PC-9 (cell line): ENCODE measurements around the gene SUPT3H. TPM values are rescaled to one million over a fixed set of nuclear protein-coding genes. Genes with fewer than 3 reads are reported as not detected.

ENCODE experiments used
- BruUV-seq: library from RNA; stranded (reverse); fragments of 400-500 nt; replicated peaks from 2 replicates; lab custom pipeline; 2021; lab: Mats Ljungman, UMichigan
- CTCF ChIA-PET: fragments of 300-600 bp; sonication (Branson Sonifier 250); formaldehyde crosslinking; loops from one replicate; lab custom pipeline; 2022; ENCODE audit warnings: antibody characterized with exemption; lab: Charles Lee
- POLR2A ChIA-PET: fragments of 300-600 bp; sonication (Branson Sonifier 250); formaldehyde crosslinking; loops from one replicate; lab custom pipeline; 2022; ENCODE audit warnings: antibody characterized with exemption; ENCODE audit not compliant: unreplicated experiment; lab: Charles Lee
- DNase-seq, 2 experiments: peaks; one replicate each; pipeline versions ENCODE4 v3.0.0 to v3.0.0-alpha.2; 2015 to 2022; ENCODE audit warnings: mixed read lengths in 1 of 2
- H2AFZ ChIP-seq: fragments of 200-600 bp; sonication (generic); 2 replicates; pipeline ENCODE4 v1.8.1; 2017; ENCODE audit warnings: antibody characterized with exemption
- H3F3A ChIP-seq: fragments of 200-600 bp; sonication (generic); 2 replicates; pipeline ENCODE4 v1.8.1; 2017; ENCODE audit warnings: antibody characterized with exemption, mild to moderate bottlenecking, low read depth; ENCODE audit not compliant: insufficient read depth
- H3K27ac ChIP-seq: fragments of 200-600 bp; sonication (generic); 2 replicates; pipeline ENCODE4 v1.6.1; 2016; ENCODE audit warnings: mixed run types
- H3K27me3 ChIP-seq: fragments of 200-600 bp; sonication (generic); 2 replicates; pipeline ENCODE4 v1.6.1; 2016; ENCODE audit warnings: low read depth, mixed run types; ENCODE audit not compliant: insufficient read depth
- H3K36me3 ChIP-seq: fragments of 200-600 bp; sonication (generic); 2 replicates; pipeline ENCODE4 v1.6.1; 2016; ENCODE audit warnings: low read depth, mixed run types
- H3K4me1 ChIP-seq: fragments of 200-600 bp; sonication (generic); replicated peaks from 2 replicates; pipeline ENCODE4 v1.6.1; 2016; ENCODE audit warnings: mixed run types; ENCODE audit not compliant: insufficient read depth
- H3K4me2 ChIP-seq: fragments of 200-600 bp; sonication (generic); 2 replicates; pipeline ENCODE4 v1.6.1; 2017; ENCODE audit warnings: mixed run types
- H3K4me3 ChIP-seq: fragments of 200-600 bp; sonication (generic); 2 replicates; pipeline ENCODE4 v1.6.1; 2016; ENCODE audit warnings: mixed run types
- H3K79me2 ChIP-seq: fragments of 200-600 bp; sonication (generic); 2 replicates; pipeline ENCODE4 v1.6.1; 2017; ENCODE audit warnings: low read depth, mixed run types
- H3K9me2 ChIP-seq: fragments of 200-600 bp; sonication (generic); 2 replicates; pipeline ENCODE4 v1.8.1; 2017; ENCODE audit warnings: mild to moderate bottlenecking; ENCODE audit not compliant: insufficient read depth
- H3K9me3 ChIP-seq: fragments of 200-600 bp; sonication (generic); 2 replicates; pipeline ENCODE4 v1.8.1; 2016; ENCODE audit warnings: low read depth; ENCODE audit not compliant: insufficient read depth
- H4K20me1 ChIP-seq: fragments of 200-600 bp; sonication (generic); 2 replicates; pipeline ENCODE4 v1.8.1; 2017; ENCODE audit not compliant: insufficient read depth
- EZH2 ChIP-seq: fragments of 200-600 bp; sonication (generic); IDR thresholded peaks from 2 replicates; pipeline ENCODE4 v1.8.0; 2017; ENCODE audit warnings: antibody characterized with exemption, low read depth
- intact Hi-C: fragments of 100-400 bp; cut with micrococcal nuclease; formaldehyde crosslinking; loops from one replicate; pipeline ENCODE4 v1.10.0; 2022; ENCODE audit not compliant: unreplicated experiment
- total RNA-seq: library from RNA; stranded (reverse); gene quantifications from 2 replicates; pipeline ENCODE4 v1.2.3, GENCODE V29; 2021
- TF ChIP-seq, protein P1 (sequence below): fragments of 200-600 bp; sonication (generic); conservative IDR thresholded peaks from 2 replicates; pipeline ENCODE4 v1.6.1; 2017; ENCODE audit warnings: mixed run types, antibody characterized with exemption, mild to moderate bottlenecking, moderate library complexity

Gene SUPT3H
- total RNA-seq, 1 experiment from 2014 or later: 9.2 TPM

DNA sequence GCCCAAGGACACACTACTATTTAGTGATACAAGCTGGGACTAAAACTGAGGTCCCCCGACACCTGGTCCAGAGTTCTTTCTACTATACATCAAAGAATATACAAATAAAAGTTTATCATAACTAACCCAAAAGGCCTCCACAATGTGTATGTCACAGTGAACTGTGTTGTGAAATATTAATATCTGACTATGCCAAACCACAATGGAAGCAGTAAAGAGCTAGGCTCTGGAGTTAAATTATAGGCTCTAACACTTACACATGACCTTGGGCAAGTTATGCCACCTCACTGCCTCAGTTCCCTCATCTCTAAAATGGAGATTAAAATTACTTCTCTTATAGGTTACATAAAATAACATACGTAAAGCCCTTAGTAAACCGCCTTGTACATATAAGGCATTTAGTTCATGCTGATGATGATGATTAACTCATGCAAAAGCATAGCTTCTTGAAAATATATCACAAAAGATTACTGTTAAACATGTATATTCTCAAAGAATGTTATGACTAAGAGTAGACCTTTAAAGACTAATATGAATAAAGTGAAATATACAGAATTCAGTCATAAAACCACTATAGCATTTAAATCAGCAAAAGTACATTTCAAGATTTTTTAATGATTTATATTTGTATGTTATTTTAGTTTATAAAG is 5.7 kb downstream of the SUPT3H start:
- no peaks in the 10 kb centered on the region for H3F3A ChIP-seq
- intact Hi-C loops: no loop called here
- H3K79me2 ChIP-seq: peaks cover 18% of the 10 kb centered on the region
- no peak overlapping the region for H2AFZ ChIP-seq
- H3K27me3 ChIP-seq: no peaks in the 10 kb centered on the region
- H3K4me3 ChIP-seq: no peak overlapping the region
- no TSS peak for BruUV-seq
- no peaks in the 10 kb centered on the region for H4K20me1 ChIP-seq
- H3K4me1 ChIP-seq: no peaks in the 10 kb centered on the region; the same call in 1 of the 2 replicates
- H3K9me3 ChIP-seq: no peaks in the 10 kb centered on the region
- CTCF ChIA-PET: no interaction called here
- TF ChIP-seq, protein P1, sequence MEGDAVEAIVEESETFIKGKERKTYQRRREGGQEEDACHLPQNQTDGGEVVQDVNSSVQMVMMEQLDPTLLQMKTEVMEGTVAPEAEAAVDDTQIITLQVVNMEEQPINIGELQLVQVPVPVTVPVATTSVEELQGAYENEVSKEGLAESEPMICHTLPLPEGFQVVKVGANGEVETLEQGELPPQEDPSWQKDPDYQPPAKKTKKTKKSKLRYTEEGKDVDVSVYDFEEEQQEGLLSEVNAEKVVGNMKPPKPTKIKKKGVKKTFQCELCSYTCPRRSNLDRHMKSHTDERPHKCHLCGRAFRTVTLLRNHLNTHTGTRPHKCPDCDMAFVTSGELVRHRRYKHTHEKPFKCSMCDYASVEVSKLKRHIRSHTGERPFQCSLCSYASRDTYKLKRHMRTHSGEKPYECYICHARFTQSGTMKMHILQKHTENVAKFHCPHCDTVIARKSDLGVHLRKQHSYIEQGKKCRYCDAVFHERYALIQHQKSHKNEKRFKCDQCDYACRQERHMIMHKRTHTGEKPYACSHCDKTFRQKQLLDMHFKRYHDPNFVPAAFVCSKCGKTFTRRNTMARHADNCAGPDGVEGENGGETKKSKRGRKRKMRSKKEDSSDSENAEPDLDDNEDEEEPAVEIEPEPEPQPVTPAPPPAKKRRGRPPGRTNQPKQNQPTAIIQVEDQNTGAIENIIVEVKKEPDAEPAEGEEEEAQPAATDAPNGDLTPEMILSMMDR: no peak
- POLR2A ChIA-PET: no interaction called here
- no peaks in the 10 kb centered on the region for H3K36me3 ChIP-seq
- no peak overlapping the region for H3K4me2 ChIP-seq
- no peaks in the 10 kb centered on the region for H3K9me2 ChIP-seq
- DNase-seq: no peak
- H3K27ac ChIP-seq: no peak overlapping the region

DNA sequence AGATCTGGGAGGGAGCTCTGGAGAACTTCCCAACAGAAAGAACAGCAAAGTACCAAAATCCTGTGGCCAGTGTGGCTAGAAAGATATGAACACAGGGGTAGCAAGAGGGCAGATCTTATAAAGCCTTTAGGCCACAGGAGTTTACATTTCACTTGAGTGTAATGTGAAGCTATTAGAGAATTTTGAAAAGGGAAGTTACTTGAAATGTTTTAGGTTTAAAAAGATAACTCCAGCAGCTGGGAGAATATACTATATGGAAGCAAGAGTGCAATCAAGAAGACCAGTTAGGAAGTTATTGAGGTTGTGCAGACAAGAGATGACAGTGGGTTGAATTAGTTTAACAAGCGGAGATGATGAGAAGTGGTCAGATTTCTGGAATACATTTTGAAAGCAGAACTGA is 7.9 kb downstream of the SUPT3H start:
- H3K27me3 ChIP-seq: no peaks in the 10 kb centered on the region
- H4K20me1 ChIP-seq: no peaks in the 10 kb centered on the region
- H3K27ac ChIP-seq: no peak overlapping the region
- no peaks in the 10 kb centered on the region for H3K9me2 ChIP-seq
- intact Hi-C loops: no loop called here
- ChIA-PET POLR2A (no interaction called here), CTCF (no interaction called here)
- H3K36me3 ChIP-seq: no peaks in the 10 kb centered on the region
- no peaks in the 10 kb centered on the region for H3K79me2 ChIP-seq
- H3K4me2 ChIP-seq: no peak overlapping the region
- DNase-seq: no peak
- H2AFZ ChIP-seq: no peak overlapping the region
- TF ChIP-seq, protein P1: no peak
- no peak for TF ChIP-seq EZH2
- no peak overlapping the region for H3K4me3 ChIP-seq
- no TSS peak for BruUV-seq
- H3K4me1 ChIP-seq: no peaks in the 10 kb centered on the region
- H3F3A ChIP-seq: no peaks in the 10 kb centered on the region
- H3K9me3 ChIP-seq: no peaks in the 10 kb centered on the region

DNA sequence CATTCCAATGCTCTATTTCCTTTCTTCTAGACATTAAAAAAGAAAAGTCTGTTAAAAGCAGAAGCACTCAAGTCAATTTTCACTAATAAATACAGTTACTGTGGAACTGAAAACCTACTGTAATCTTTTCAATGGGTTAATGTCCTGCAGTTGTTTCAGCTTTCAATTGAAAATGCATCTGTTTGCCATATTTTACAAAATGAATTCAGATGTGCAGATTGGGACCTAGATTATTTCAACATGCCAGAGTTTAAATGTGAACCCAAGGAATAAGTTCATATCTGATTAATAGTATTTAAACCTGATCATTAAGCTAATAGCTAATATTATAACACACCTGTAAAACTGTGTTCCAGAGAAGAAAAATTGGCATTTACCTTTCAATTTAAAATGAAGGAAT is 9.7 kb downstream of the SUPT3H start:
- TF ChIP-seq, protein P1: no peak
- TF ChIP-seq EZH2: no peak
- intact Hi-C loops: no loop called here
- H4K20me1 ChIP-seq: no peaks in the 10 kb centered on the region
- H3K4me3 ChIP-seq: no peak overlapping the region
- ChIA-PET CTCF (no interaction called here), POLR2A (no interaction called here)
- no TSS peak for BruUV-seq
- H3K36me3 ChIP-seq: 0 out of 2 replicates have a peak, but pooled peaks cover 5% of the 10 kb centered on the region
- H2AFZ ChIP-seq: no peak overlapping the region
- no peak for DNase-seq
- no peaks in the 10 kb centered on the region for H3K9me2 ChIP-seq
- no peaks in the 10 kb centered on the region for H3K79me2 ChIP-seq
- H3F3A ChIP-seq: no peaks in the 10 kb centered on the region
- H3K9me3 ChIP-seq: no peaks in the 10 kb centered on the region
- H3K27me3 ChIP-seq: no peaks in the 10 kb centered on the region
- H3K4me1 ChIP-seq: no peaks in the 10 kb centered on the region
- H3K27ac ChIP-seq: no peak overlapping the region
- H3K4me2 ChIP-seq: no peak overlapping the region
